HepG2 (cell line): ENCODE data around the gene APBB3. TPM values are rescaled to one million over a fixed set of nuclear protein-coding genes. Genes with fewer than 3 reads are reported as not detected.

Experiments
- ATAC-seq: fragments of 200-7000 bp; cut with Tn5 transposase; 3 replicates; pipeline ENCODE4 v1.9.1; 2020; ENCODE audit warnings: mild to moderate bottlenecking, moderate library complexity
- BruUV-seq: library from RNA; stranded (reverse); fragments of 400-500 nt; replicated peaks from 2 replicates; lab custom pipeline; 2021; lab: Mats Ljungman, UMichigan
- CTCF ChIA-PET: fragments of 300-600 bp; formaldehyde crosslinking; extraction: SDS; loops from one replicate; lab custom pipeline; 2021; ENCODE audit warnings: low total read pairs, inconsistent platforms, low intra/inter-chr PET ratio; lab: Yijun Ruan, JAX
- POLR2A ChIA-PET: fragments of 350-600 bp; sonication (Branson Sonifier 250); formaldehyde crosslinking; loops from one replicate; lab custom pipeline; 2020; ENCODE audit warnings: antibody characterized with exemption, inconsistent platforms; lab: Yijun Ruan, JAX
- DNase-seq: peaks from one replicate; pipeline ENCODE4 v3.0.0-alpha.2; 2015; ENCODE audit warnings: low spot score
- FAIRE-seq: peaks from 3 replicates; lab custom pipeline; 2011; peaks lifted over from hg19 to GRCh38; lab: Jason Lieb, UNC
- H2AFZ ChIP-seq: one replicate; pipeline ENCODE4 v1.6.1; 2011; ENCODE audit warnings: low read length, inconsistent platforms
- H3K27ac ChIP-seq: fragments of 300-600 bp; 3 replicates; pipeline ENCODE4 v1.8.0; 2011; ENCODE audit warnings: mixed run types, mild to moderate bottlenecking, mixed read lengths, low read length, inconsistent platforms; ENCODE audit not compliant: insufficient read depth; ENCODE audit errors: extremely low read length
- H3K27me3 ChIP-seq, 2 experiments: fragments of 200-600 bp in 1 of 2; 2 replicates in 1 of 2; 3 replicates in 1 of 2; pipeline versions ENCODE4 v1.6.0 to v1.8.0; 2011; ENCODE audit warnings: low read length in 2 of 2, mild to moderate bottlenecking in 2 of 2, moderate library complexity in 2 of 2, inconsistent platforms in 1 of 2; ENCODE audit not compliant: insufficient read depth in 2 of 2, control insufficient read depth in 1 of 2
- H3K36me3 ChIP-seq, 2 experiments: fragments of 200-600 bp in 1 of 2; replicated peaks in 1 of 2; 2 replicates in 1 of 2; 3 replicates in 1 of 2; pipeline versions ENCODE4 v1.5.1 to v1.8.0; 2011; ENCODE audit warnings: low read length in 2 of 2, inconsistent platforms in 1 of 2; ENCODE audit not compliant: insufficient read depth in 2 of 2, control insufficient read depth in 1 of 2
- H3K4me1 ChIP-seq: 2 replicates; pipeline ENCODE4 v1.5.1; 2012; ENCODE audit warnings: low read length, inconsistent platforms; ENCODE audit not compliant: insufficient read depth
- H3K4me2 ChIP-seq: 2 replicates; pipeline ENCODE4 v1.6.0; 2011; ENCODE audit warnings: low read depth, low read length, inconsistent platforms
- H3K4me3 ChIP-seq, 3 experiments: fragments of 200-600 bp in 1 of 3; sonication (generic), shearing (Covaris generic) in 1 of 3; replicated peaks in 1 of 3; 2 replicates each; pipeline ENCODE4 v1.5.1; 2011 to 2016; ENCODE audit warnings: low read length in 3 of 3, inconsistent platforms in 2 of 3, low read depth in 2 of 3, mild to moderate bottlenecking in 2 of 3, control low read depth in 1 of 3, mixed read lengths in 1 of 3; ENCODE audit not compliant: insufficient read depth in 1 of 3
- H3K79me2 ChIP-seq: one replicate; pipeline ENCODE4 v1.6.1; 2011; ENCODE audit warnings: low read length, inconsistent platforms; ENCODE audit not compliant: insufficient read depth
- H3K9ac ChIP-seq: 2 replicates; pipeline ENCODE4 v1.6.0; 2011; ENCODE audit warnings: mild to moderate bottlenecking, low read depth, low read length, inconsistent platforms; ENCODE audit not compliant: insufficient read depth
- H3K9me3 ChIP-seq: 2 replicates; pipeline ENCODE4 v1.5.1; 2012; ENCODE audit warnings: mild to moderate bottlenecking, low read length
- H4K20me1 ChIP-seq: 2 replicates; pipeline ENCODE4 v1.6.0; 2011; ENCODE audit warnings: inconsistent platforms, mild to moderate bottlenecking, low read length, moderate library complexity; ENCODE audit not compliant: insufficient read depth
- AGO2 ChIP-seq: fragments of 200-400 bp; formaldehyde crosslinking; optimal IDR thresholded peaks from 2 replicates; pipeline ENCODE3; 2017; ENCODE audit warnings: mild to moderate bottlenecking, low read depth, low read length, moderate library complexity
- HBP1 ChIP-seq: IDR thresholded peaks from 2 replicates; pipeline ENCODE4 v1.6.1; 2016; ENCODE audit warnings: low read depth, control low read depth
- KLF13 ChIP-seq: sonication (generic); formaldehyde crosslinking; IDR thresholded peaks from 2 replicates; pipeline ENCODE4 v1.4.0; 2020; ENCODE audit warnings: mild to moderate bottlenecking, missing genetic modification reagents
- NR2F1 ChIP-seq, 2 experiments: fragments of 450-650 bp in 1 of 2; formaldehyde crosslinking in 1 of 2; IDR thresholded peaks; 2 replicates each; pipeline versions ENCODE4 v1.5.0 to v1.6.1; 2016 to 2020; ENCODE audit warnings: mild to moderate bottlenecking in 1 of 2, missing compliant biosample characterization in 1 of 2, missing genetic modification reagents in 1 of 2, moderate library complexity in 1 of 2
- WGBS: methylation state at CpG from one replicate; pipeline ENCODE4 v1.1.6; 2017; ENCODE audit warnings: low lambda C conversion rate; 5-methylcytosine and 5-hydroxymethylcytosine counted together
- in situ Hi-C: cut with HindIII; loops from 2 replicates; pipeline ENCODE4 v1.10.0; 2017; ENCODE audit warnings: low pct_unique_long_range_greater_than_20kb; ENCODE audit not compliant: extremely low pct_ligation_motif_present
- intact Hi-C: fragments of 100-400 bp; cut with micrococcal nuclease; formaldehyde crosslinking; loops from one replicate; pipeline ENCODE4 v1.10.0; 2022; ENCODE audit not compliant: unreplicated experiment
- polyA plus RNA-seq, 8 experiments: library from polyadenylated mRNA; depleted of rRNA in 3 of 8; stranded (reverse) in 7 of 8; unstranded in 1 of 8; fragments of >200 nt; fragmentation: Illumina TruSeq in 4 of 8; extraction: Trizol in 4 of 8; gene quantifications; 2 replicates each; pipeline versions ENCODE4 v1.2.1 to v1.2.3, GENCODE V29; 2011 to 2016; ENCODE audit warnings: low read depth in 4 of 8, missing spikeins in 1 of 8, mixed read lengths in 1 of 8; ENCODE audit not compliant: insufficient read depth in 1 of 8
- total RNA-seq, 5 experiments: library from RNA; depleted of rRNA; stranded (reverse); fragments of >200 nt; fragmentation: Illumina TruSeq; extraction: Trizol; gene quantifications; 2 replicates each; pipeline ENCODE4 v1.2.3, GENCODE V29; 2016; ENCODE audit warnings: low read depth in 1 of 5
- TF ChIP-seq, protein P1 (sequence below): sonication (generic); formaldehyde crosslinking; conservative IDR thresholded peaks from 2 replicates; pipeline ENCODE4 v1.8.0; 2022; ENCODE audit warnings: low read depth, missing genetic modification reagents
- TF ChIP-seq, protein P2 (sequence below): sonication (generic); formaldehyde crosslinking; IDR thresholded peaks from 2 replicates; pipeline ENCODE4 v1.4.0; 2020; ENCODE audit warnings: missing genetic modification reagents

The APBB3 gene
- total and polyA plus RNA-seq, 2 of the 13 experiments (the other 11 are each of a cell fraction or from before 2014, with no cell fraction given): 0.38 to 0.78 TPM

DNA sequence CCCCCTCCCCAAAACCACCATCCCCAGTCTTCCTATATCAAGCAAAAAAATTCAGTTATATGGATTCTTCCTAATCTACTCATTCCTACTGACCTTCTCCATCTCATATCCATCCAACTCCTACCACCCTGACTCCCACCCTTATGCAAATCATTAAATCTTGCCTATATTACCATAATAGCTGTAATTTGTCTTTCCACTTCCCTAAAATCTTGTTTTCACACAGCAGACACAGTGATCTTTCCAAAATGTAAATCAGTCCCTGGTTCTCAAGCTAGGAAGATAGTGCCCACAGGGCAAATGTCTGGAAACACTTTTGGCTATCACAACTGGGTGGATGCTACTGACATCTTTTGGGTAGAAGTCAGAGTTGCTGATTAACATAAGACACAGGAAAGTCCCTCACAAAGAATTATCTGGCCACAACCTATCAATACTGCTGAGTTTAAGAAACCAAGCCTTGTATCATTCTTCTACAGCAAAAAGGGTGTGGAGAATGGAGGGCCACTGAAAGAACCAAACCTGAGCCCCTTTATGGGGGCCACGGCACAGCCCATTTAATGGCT, 8.6 kb downstream of the APBB3 start:
- ChIA-PET POLR2A (interaction anchor here (1.2 kb wide), 2 partner anchors 8 to 135 kb away, joined by 5 to 6 read pairs; partner anchors contain the start of genes EIF4EBP3, HARS1 and HARS2), CTCF (no interaction called here)
- H3K4me1 ChIP-seq: peaks cover 37% of the 10 kb centered on the region
- intact Hi-C loops: loop anchor here (1.0 to 5.0 kb wide), 2 partner anchors 9 to 161 kb away; partner anchors contain the start of gene EIF4EBP3
- H3K27ac ChIP-seq: peak overlapping the region; percentile 55
- WGBS: 77% methylated on average over 1 of the region's 1 CpG
- no peak for FAIRE-seq
- peak overlapping the region; percentile 97 for H3K4me2 ChIP-seq
- peak overlapping the region; percentile 80 to 96 (median 84); a peak in 5 of 6 replicates for H3K4me3 ChIP-seq
- in situ Hi-C loops: no loop called here
- H3K9ac ChIP-seq: peak overlapping the region; percentile 85; the same call in 1 of the 2 replicates
- H4K20me1 ChIP-seq: no peaks in the 10 kb centered on the region; the same call in none of the 2 replicates
- H3K79me2 ChIP-seq: peaks cover 36% of the 10 kb centered on the region
- no peak for TF ChIP-seq KLF13 (CRISPR knock-in tag)
- no peak for TF ChIP-seq HBP1 (CRISPR knock-in tag)
- H3K27me3 ChIP-seq: no peaks in the 10 kb centered on the region
- no peak for ATAC-seq
- H3K9me3 ChIP-seq: no peaks in the 10 kb centered on the region
- no peak overlapping the region for H2AFZ ChIP-seq
- no TSS peak for BruUV-seq
- DNase-seq: no peak
- H3K36me3 ChIP-seq: peaks cover 3 to 18% of the 10 kb centered on the region in 2 experiments; a peak in 4 of 5 replicates

DNA sequence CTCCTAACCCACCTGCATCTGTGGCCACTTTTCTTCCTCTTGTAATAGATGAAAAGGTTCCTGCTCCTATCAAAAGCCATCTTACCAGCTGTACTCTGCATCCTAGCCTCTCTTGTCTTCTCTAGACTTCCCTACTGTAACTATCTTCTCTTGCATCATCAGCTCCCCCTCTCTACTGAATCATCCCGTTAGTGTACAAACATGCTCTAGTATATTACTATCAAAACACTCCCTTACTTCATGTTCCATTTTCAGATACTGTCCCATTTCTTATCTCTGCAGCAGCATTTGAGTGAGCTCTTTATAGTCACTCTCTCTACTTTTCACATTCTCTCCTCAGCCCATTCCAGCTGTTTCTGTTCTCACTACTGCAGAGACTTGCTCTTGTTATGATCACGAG, 9.9 kb downstream of the APBB3 start:
- POLR2A ChIA-PET: no interaction called here
- peak overlapping the region; percentile 4; the same call in 1 of the 2 replicates for H3K4me2 ChIP-seq
- WGBS: 78% methylated on average over 2 of the region's 2 CpGs
- TF ChIP-seq, protein P1, sequence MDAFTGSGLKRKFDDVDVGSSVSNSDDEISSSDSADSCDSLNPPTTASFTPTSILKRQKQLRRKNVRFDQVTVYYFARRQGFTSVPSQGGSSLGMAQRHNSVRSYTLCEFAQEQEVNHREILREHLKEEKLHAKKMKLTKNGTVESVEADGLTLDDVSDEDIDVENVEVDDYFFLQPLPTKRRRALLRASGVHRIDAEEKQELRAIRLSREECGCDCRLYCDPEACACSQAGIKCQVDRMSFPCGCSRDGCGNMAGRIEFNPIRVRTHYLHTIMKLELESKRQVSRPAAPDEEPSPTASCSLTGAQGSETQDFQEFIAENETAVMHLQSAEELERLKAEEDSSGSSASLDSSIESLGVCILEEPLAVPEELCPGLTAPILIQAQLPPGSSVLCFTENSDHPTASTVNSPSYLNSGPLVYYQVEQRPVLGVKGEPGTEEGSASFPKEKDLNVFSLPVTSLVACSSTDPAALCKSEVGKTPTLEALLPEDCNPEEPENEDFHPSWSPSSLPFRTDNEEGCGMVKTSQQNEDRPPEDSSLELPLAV (CRISPR knock-in tag): no peak
- TF ChIP-seq NR2F1 (CRISPR knock-in tag; IDR thresholded peaks at IDR 0.05) (no peak), AGO2 (no peak)
- TF ChIP-seq, protein P2, sequence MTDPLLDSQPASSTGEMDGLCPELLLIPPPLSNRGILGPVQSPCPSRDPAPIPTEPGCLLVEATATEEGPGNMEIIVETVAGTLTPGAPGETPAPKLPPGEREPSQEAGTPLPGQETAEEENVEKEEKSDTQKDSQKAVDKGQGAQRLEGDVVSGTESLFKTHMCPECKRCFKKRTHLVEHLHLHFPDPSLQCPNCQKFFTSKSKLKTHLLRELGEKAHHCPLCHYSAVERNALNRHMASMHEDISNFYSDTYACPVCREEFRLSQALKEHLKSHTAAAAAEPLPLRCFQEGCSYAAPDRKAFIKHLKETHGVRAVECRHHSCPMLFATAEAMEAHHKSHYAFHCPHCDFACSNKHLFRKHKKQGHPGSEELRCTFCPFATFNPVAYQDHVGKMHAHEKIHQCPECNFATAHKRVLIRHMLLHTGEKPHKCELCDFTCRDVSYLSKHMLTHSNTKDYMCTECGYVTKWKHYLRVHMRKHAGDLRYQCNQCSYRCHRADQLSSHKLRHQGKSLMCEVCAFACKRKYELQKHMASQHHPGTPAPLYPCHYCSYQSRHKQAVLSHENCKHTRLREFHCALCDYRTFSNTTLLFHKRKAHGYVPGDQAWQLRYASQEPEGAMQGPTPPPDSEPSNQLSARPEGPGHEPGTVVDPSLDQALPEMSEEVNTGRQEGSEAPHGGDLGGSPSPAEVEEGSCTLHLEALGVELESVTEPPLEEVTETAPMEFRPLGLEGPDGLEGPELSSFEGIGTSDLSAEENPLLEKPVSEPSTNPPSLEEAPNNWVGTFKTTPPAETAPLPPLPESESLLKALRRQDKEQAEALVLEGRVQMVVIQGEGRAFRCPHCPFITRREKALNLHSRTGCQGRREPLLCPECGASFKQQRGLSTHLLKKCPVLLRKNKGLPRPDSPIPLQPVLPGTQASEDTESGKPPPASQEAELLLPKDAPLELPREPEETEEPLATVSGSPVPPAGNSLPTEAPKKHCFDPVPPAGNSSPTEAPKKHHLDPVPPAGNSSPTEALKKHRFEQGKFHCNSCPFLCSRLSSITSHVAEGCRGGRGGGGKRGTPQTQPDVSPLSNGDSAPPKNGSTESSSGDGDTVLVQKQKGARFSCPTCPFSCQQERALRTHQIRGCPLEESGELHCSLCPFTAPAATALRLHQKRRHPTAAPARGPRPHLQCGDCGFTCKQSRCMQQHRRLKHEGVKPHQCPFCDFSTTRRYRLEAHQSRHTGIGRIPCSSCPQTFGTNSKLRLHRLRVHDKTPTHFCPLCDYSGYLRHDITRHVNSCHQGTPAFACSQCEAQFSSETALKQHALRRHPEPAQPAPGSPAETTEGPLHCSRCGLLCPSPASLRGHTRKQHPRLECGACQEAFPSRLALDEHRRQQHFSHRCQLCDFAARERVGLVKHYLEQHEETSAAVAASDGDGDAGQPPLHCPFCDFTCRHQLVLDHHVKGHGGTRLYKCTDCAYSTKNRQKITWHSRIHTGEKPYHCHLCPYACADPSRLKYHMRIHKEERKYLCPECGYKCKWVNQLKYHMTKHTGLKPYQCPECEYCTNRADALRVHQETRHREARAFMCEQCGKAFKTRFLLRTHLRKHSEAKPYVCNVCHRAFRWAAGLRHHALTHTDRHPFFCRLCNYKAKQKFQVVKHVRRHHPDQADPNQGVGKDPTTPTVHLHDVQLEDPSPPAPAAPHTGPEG (CRISPR knock-in tag): no peak

More for the DNA sequence above, 9.9 kb downstream of the APBB3 start:
- CTCF ChIA-PET: no interaction called here
- Histone ChIP-seq H3K27me3 (no peaks in the 10 kb centered on the region), H3K36me3 (peaks cover 10 to 32% of the 10 kb centered on the region in 2 experiments), H3K79me2 (peaks cover 36% of the 10 kb centered on the region), H3K4me1 (peaks cover 37% of the 10 kb centered on the region), H3K27ac (no peak overlapping the region), H4K20me1 (no peaks in the 10 kb centered on the region; the same call in none of the 2 replicates), H3K9me3 (no peaks in the 10 kb centered on the region), H3K4me3 (no peak overlapping the region), H2AFZ (no peak overlapping the region), H3K9ac (no peak overlapping the region)
- intact Hi-C loops (no loop called here), in situ Hi-C loops (no loop called here)
- BruUV-seq: no TSS peak
- DNase-seq (no peak), ATAC-seq (no peak), FAIRE-seq (no peak)
